Mammary epithelial cell (primary cell): ENCODE results near the gene CABP7.

Source experiments
- EZH2 ChIP-seq: IDR thresholded peaks from 2 replicates; pipeline ENCODE4 v1.6.1; 2012; ENCODE audit warnings: low read length, inconsistent platforms, borderline replicate concordance
- TF ChIP-seq, protein P1 (sequence below), 2 donors: IDR thresholded peaks in 1 of 2; conservative IDR thresholded peaks in 1 of 2; 2 replicates each; pipeline ENCODE4 v1.5.1; 2011 to 2012; ENCODE audit warnings: inconsistent platforms in 2 of 2, low read length in 2 of 2, mild to moderate bottlenecking in 2 of 2, control low read depth in 1 of 2, low read depth in 1 of 2; ENCODE audit not compliant: insufficient read depth in 1 of 2; ENCODE audit errors: extremely low read depth in 1 of 2

DNA sequence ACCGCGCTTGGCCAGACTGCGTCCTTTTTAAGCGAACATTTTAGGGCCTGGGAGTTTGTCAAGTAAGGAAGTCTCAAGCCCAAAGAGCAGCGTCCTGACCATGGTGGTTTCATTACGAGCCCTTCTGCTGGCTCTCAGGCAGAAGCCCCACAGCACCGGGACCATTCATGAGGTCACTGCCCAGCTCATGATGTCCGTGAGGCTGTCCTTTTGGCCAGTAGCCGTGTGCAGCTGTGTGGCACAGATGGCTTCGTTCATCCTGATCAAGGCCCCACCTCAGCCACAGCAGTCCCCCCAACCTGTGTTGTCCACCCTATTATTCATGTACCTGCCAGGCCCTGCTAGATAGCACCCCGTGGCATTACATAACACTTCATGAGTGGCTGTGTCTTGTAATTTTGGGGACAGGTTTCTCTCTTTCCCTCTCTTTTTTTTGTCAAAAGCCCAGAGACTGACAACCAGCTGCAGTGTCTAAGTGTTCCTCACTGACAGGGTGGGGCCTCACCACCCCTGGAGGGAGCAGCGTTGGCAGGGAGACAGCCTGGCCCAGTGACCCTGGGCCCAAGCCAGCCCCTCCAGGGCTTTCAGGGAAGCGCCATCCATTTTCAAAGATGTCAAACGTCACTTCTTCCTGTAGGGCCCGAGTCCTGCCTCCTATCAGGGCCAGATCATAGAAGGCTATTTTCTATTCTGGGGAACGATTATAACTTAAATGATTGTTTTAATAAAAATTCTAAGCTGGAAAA is 21.8 kb upstream of the CABP7 start:
- TF ChIP-seq, protein P1, sequence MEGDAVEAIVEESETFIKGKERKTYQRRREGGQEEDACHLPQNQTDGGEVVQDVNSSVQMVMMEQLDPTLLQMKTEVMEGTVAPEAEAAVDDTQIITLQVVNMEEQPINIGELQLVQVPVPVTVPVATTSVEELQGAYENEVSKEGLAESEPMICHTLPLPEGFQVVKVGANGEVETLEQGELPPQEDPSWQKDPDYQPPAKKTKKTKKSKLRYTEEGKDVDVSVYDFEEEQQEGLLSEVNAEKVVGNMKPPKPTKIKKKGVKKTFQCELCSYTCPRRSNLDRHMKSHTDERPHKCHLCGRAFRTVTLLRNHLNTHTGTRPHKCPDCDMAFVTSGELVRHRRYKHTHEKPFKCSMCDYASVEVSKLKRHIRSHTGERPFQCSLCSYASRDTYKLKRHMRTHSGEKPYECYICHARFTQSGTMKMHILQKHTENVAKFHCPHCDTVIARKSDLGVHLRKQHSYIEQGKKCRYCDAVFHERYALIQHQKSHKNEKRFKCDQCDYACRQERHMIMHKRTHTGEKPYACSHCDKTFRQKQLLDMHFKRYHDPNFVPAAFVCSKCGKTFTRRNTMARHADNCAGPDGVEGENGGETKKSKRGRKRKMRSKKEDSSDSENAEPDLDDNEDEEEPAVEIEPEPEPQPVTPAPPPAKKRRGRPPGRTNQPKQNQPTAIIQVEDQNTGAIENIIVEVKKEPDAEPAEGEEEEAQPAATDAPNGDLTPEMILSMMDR (conservative IDR thresholded peaks at IDR 0.05 in 1 of 2, IDR thresholded peaks at IDR 0.05 in 1 of 2; ENCODE audit: extremely low read depth in 1 of 2, insufficient read depth in 1 of 2, low read depth in 1 of 2, low read length in 2 of 2): no peak
- no peak for TF ChIP-seq EZH2
